Thyroid gland (tissue), 4 donors: Measurements from ENCODE around the gene PCDHGA9. TPM values are rescaled to one million over a fixed set of nuclear protein-coding genes. Genes with fewer than 3 reads are reported as not detected.
"Not testable (repeated sequence)": the region's sequence is repeated elsewhere in the genome, so short reads cannot be mapped to it uniquely, and the experiment has no call there.

Experiments used
- DNase-seq, 2 donors: peaks; one replicate each; pipeline ENCODE4 v3.0.0-alpha.2; 2019
- H3K27ac ChIP-seq, 3 donors: fragments of 200-600 bp; sonication (generic); 1 replicate in 2 of 3; 2 replicates in 1 of 3; pipeline ENCODE4 v1.5.1; 2016 to 2019; ENCODE audit warnings: mild to moderate bottlenecking in 1 of 3, moderate library complexity in 1 of 3
- H3K27me3 ChIP-seq: fragments of 200-600 bp; sonication (generic); one replicate; pipeline ENCODE4 v1.5.1; 2019
- H3K36me3 ChIP-seq, 2 donors: fragments of 200-600 bp; sonication (generic); one replicate each; pipeline ENCODE4 v1.5.1; 2016 to 2019
- H3K4me1 ChIP-seq, 2 donors: fragments of 200-600 bp; sonication (generic); one replicate each; pipeline ENCODE4 v1.5.1; 2017 to 2019
- H3K4me3 ChIP-seq, 3 donors: fragments of 200-600 bp; sonication (generic); replicated peaks in 1 of 3; 1 replicate in 2 of 3; 2 replicates in 1 of 3; pipeline ENCODE4 v1.5.1; 2016; ENCODE audit warnings: mild to moderate bottlenecking in 1 of 3
- H3K9me3 ChIP-seq: fragments of 200-600 bp; sonication (generic); one replicate; pipeline ENCODE4 v1.5.1; 2017
- POLR2A ChIP-seq, 2 donors: fragments of 450-650 bp; IDR thresholded peaks; one replicate each; pipeline ENCODE4 v1.6.1; 2017; ENCODE audit warnings: antibody characterized with exemption in 2 of 2, mild to moderate bottlenecking in 2 of 2, moderate library complexity in 1 of 2
- WGBS, 2 donors: methylation state at CpG; one replicate each; pipeline ENCODE4 v1.1.5; 2017; 5-methylcytosine and 5-hydroxymethylcytosine counted together
- intact Hi-C: fragments of 100-400 bp; cut with DNase I; formaldehyde crosslinking; loops from one replicate; pipeline ENCODE4 v1.15.1; 2023
- total RNA-seq, 4 donors: library from RNA; depleted of rRNA; stranded (reverse); fragments of >200 nt; gene quantifications; one replicate each; pipeline ENCODE4 v1.2.3, GENCODE V29; 2016
- TF ChIP-seq, protein P1 (sequence below), 6 experiments: fragments of 200-600 bp in 3 of 6; fragments of 450-650 bp in 3 of 6; sonication (generic) in 3 of 6; IDR thresholded peaks; one replicate each; pipeline ENCODE4 v1.5.1; 2016 to 2019; ENCODE audit warnings: antibody characterized with exemption in 6 of 6, mild to moderate bottlenecking in 2 of 6, inconsistent platforms in 1 of 6, moderate library complexity in 1 of 6

The PCDHGA9 gene
- total RNA-seq, 4 donors from 2014 or later = 9.7 to 12.1 (median 11.0) TPM

DNA sequence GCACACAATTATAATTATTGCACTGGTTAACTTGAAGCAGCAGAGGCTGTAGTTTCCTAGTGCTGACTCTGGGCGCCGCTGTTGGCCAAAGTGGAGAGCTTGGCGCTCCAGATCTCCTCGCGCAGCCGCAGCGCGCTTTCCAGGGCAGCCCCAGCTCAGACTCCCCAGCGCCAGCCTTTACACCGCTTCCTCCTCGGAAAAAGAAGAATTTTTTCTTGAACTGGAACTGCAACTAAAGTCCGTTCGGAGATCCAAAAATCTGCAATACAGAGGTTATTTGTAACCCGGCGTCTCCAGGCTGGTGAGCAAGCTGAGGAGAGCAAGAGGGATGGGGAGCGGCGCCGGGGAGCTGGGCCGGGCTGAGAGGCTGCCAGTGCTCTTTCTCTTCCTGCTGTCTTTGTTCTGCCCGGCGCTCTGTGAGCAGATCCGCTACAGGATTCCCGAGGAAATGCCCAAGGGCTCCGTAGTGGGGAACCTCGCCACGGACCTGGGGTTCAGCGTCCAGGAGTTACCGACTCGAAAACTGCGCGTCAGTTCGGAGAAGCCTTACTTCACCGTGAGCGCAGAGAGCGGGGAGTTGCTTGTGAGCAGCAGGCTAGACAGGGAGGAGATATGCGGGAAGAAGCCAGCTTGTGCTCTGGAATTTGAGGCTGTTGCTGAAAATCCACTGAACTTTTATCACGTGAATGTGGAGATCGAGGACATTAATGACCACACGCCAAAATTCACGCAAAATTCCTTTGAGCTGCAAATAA, 14.8 kb upstream of the PCDHGA9 start, which contains the start of gene PCDHGB4:
Gene PCDHGB4, plus strand, starts transcription at position 142 of the 755 bp plus-strand sequence. Its CDS starts 187 bp downstream, at position 329.
- DNase-seq = peak; percentile 51 to 54
- 9 to 10% methylated on average over 19 to 21 of the region's 40 CpGs for WGBS, 2 donors
- intact Hi-C loops, H3K9me3 ChIP-seq, H3K27me3 ChIP-seq, H3K4me1 ChIP-seq, H3K27ac ChIP-seq, H3K4me3 ChIP-seq, H3K36me3 ChIP-seq: not testable (repeated sequence)
- TF ChIP-seq, protein P1, sequence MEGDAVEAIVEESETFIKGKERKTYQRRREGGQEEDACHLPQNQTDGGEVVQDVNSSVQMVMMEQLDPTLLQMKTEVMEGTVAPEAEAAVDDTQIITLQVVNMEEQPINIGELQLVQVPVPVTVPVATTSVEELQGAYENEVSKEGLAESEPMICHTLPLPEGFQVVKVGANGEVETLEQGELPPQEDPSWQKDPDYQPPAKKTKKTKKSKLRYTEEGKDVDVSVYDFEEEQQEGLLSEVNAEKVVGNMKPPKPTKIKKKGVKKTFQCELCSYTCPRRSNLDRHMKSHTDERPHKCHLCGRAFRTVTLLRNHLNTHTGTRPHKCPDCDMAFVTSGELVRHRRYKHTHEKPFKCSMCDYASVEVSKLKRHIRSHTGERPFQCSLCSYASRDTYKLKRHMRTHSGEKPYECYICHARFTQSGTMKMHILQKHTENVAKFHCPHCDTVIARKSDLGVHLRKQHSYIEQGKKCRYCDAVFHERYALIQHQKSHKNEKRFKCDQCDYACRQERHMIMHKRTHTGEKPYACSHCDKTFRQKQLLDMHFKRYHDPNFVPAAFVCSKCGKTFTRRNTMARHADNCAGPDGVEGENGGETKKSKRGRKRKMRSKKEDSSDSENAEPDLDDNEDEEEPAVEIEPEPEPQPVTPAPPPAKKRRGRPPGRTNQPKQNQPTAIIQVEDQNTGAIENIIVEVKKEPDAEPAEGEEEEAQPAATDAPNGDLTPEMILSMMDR (IDR thresholded peaks at IDR 0.05) = peak in 4 of 6 experiments; percentile 41 to 58 (median 47)

DNA sequence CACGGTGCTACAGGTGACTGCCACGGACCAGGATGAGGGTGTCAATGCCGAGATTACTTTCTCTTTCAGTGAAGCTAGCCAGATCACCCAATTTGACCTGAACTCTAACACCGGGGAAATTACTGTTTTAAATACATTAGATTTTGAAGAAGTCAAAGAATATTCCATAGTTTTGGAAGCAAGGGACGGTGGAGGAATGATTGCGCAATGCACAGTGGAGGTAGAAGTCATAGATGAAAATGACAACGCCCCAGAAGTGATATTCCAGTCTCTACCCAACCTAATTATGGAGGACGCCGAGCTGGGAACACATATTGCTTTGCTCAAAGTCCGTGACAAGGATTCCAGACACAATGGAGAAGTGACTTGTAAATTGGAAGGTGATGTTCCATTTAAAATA, 13.9 kb upstream of the PCDHGA9 start:
- H3K9me3 ChIP-seq = no peaks in the 10 kb centered on the region
- no peaks in the 10 kb centered on the region for H3K36me3 ChIP-seq
- WGBS, 2 donors = 47 to 56% methylated on average over 10 of the region's 10 CpGs
- H3K4me3 ChIP-seq = no peak overlapping the region
- no peak for DNase-seq
- no peaks in the 10 kb centered on the region for H3K27me3 ChIP-seq
- intact Hi-C loops = no loop called here
- H3K27ac ChIP-seq = no peak overlapping the region
- H3K4me1 ChIP-seq = no peaks in the 10 kb centered on the region
- TF ChIP-seq, protein P1 (IDR thresholded peaks at IDR 0.05) = no peak
- TF ChIP-seq POLR2A (IDR thresholded peaks at IDR 0.05) = no peak

DNA sequence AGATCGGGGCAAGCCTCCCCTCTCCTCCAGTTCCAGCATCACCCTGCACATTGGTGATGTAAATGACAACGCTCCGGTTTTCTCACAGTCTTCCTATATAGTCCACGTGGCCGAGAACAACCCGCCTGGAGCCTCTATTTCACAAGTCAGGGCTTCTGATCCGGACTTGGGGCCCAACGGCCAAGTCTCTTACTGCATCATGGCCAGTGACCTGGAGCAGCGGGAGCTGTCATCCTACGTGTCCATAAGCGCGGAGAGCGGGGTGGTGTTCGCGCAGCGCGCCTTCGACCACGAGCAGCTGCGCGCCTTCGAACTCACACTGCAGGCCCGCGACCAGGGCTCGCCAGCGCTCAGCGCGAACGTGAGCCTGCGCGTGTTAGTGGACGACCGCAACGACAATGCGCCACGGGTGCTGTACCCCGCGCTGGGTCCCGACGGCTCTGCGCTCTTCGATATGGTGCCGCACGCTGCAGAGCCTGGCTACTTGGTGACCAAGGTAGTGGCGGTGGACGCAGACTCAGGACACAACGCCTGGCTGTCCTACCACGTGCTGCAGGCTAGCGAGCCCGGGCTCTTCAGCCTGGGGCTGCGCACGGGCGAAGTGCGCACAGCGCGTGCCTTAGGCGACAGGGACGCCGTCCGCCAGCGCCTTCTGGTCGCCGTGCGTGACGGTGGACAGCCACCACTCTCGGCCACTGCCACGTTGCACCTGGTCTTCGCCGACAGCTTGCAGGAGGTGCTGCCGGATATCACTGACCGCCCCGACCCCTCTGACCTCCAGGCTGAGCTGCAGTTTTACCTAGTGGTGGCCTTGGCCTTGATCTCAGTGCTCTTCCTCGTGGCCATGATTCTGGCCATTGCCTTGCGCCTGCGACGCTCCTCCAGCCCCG, 13.2 kb upstream of the PCDHGA9 start:
- intact Hi-C loops = no loop called here
- 28 to 50% methylated on average over 32 to 60 of the region's 77 CpGs for WGBS, 2 donors
- Histone ChIP-seq H3K27me3 (no peaks in the 10 kb centered on the region), H3K9me3 (no peaks in the 10 kb centered on the region), H3K4me1 (no peaks in the 10 kb centered on the region), H3K4me3 (no peak overlapping the region), H3K36me3 (no peaks in the 10 kb centered on the region), H3K27ac (no peak overlapping the region)
- TF ChIP-seq, protein P1 (IDR thresholded peaks at IDR 0.05) = no peak
- TF ChIP-seq POLR2A (IDR thresholded peaks at IDR 0.05) = no peak
- no peak for DNase-seq

DNA sequence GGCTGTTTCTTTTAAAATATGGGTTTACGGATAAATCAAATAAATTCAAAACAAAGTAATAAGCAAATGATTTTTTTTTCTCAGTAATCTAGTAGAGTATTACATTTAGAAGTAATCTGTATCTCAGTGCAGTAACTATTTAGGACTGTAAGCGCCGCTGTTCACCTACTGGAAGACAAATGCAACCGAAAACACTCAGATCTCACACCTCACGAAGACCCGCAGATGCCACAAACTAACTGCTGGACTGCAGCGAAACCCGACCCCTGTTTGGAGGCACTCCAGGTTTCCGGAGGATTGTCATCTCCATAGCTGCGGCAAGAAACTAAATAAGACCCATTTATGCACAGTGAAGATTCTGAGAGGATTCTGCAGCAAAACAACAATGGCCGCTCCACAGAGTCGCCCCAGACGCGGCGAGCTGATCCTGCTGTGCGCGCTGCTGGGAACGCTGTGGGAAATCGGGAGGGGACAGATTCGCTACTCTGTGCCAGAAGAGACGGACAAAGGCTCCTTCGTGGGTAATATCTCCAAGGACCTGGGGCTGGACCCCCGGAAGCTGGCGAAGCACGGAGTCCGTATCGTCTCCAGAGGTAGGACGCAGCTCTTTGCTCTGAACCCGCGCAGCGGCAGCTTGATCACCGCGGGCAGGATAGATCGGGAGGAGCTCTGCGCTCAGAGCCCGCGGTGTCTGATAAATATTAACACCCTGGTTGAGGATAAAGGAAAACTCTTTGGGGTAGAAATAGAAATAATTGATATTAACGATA, 10.0 kb upstream of the PCDHGA9 start, which contains the start of gene PCDHGA8:
Gene PCDHGA8, plus strand, starts transcription at position 205 of the 770 bp plus-strand sequence. Its CDS starts 181 bp downstream, at position 386.
- Histone ChIP-seq H3K4me1 (no peaks in the 10 kb centered on the region), H3K4me3 (no peak within 1 kb of the TSS), H3K27me3 (no peaks in the 10 kb centered on the region), H3K36me3 (no peaks in the 10 kb centered on the region), H3K27ac (no peak within 1 kb of the TSS), H3K9me3 (no peaks in the 10 kb centered on the region)
- 24 to 29% methylated on average over 38 of the region's 38 CpGs for WGBS, 2 donors
- TF ChIP-seq, protein P1 (IDR thresholded peaks at IDR 0.05) = no peak
- TF ChIP-seq POLR2A (IDR thresholded peaks at IDR 0.05) = no peak
- DNase-seq = no peak
- intact Hi-C loops = no loop called here
